HCEC 1CT (cell line): Measurements from ENCODE around the gene OGFOD3.
"Not testable (repeated sequence)": the region's sequence is repeated elsewhere in the genome, so short reads cannot be mapped to it uniquely, and the experiment has no call there.

ENCODE experiments used
- DNase-seq: peaks from one replicate; pipeline ENCODE4 v3.0.0-alpha.2; 2017

The OGFOD3 gene

DNA sequence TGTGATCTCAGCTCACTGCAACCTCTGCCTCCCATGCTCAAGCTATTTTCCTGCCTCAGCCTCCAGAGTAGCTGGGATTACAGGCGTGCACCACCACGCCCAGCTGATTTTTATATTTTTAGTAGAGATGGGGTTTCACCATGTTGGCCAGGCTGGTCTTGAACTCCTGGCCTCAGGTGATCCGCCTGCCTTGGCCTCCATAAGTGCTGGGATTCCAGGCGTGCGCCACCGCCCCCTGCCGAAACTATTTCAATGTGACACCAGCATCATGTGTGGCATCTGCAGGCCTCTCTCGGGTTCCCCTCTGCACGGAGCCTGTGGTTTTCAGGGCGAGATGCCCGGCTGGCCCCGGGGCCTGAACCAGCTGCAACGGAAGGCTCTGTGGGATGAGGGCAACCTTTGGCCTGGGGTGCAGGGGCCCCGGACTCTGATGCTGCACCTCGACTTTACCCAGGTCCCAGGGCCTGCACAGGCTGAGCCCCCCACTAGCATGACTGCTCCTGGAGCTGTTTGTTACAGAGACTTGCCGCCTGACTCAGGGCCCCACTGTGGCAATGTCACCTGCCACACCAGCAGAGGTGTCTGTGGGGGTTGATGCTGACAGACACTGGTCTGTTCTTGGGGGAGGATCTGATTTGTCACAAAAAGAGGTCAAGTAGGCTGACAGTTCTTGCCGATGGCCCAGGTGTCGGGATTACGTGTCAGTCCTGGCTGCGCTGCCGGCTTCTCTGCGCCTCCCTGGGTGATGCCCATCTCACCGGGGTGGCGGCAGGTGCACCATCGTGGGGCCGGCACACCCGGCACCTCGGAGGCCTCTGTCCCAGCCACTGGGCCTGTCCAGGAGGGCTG is 68.0 kb downstream of the OGFOD3 start:
- DNase-seq: no peak

GRCh38 chr17:82349287-82349701 is 69.1 kb downstream of the OGFOD3 start:
- no peak for DNase-seq

DNA sequence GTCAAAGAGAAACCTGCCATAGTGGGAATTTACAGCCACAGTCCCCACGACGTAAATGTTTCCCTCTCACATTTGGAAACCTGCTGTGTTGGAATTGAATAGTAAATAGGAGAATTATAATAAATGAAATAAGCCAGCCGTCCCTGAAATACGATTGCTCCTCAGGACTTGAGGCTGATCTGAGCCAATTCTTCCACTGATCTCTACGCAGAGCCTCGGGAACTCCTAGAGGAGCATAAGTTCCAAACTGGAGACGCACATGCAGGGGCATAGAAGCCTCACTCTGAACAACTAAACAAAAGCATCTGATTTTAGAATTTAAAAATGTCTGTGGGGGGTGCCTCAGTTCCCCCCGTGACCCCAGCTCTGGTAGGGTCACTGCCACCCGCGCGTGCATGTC is 69.5 kb downstream of the OGFOD3 start:
- DNase-seq: no peak

GRCh38 chr17:82348434-82348833 is 70.0 kb downstream of the OGFOD3 start:
- no peak for DNase-seq

DNA sequence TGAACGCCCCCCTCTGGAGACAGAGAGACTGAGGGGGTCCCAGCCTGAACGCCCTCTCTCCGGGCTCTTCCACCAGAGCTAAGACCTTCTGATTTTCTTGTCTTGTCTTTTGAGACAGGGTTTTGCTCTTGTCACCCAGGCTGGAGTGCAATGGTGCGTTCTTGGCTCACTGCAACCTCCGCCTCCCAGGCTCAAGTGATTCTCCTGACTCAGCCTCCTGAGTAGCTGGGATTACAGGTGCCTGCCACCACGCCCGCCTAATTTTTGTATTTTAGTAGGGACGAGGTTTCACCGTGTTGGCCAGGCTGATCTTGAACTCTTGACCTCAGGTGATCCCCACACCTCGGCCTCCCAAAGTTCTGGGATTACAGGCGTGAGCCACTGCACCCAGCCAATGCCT is 70.4 kb downstream of the OGFOD3 start:
- not testable (repeated sequence) for DNase-seq

DNA sequence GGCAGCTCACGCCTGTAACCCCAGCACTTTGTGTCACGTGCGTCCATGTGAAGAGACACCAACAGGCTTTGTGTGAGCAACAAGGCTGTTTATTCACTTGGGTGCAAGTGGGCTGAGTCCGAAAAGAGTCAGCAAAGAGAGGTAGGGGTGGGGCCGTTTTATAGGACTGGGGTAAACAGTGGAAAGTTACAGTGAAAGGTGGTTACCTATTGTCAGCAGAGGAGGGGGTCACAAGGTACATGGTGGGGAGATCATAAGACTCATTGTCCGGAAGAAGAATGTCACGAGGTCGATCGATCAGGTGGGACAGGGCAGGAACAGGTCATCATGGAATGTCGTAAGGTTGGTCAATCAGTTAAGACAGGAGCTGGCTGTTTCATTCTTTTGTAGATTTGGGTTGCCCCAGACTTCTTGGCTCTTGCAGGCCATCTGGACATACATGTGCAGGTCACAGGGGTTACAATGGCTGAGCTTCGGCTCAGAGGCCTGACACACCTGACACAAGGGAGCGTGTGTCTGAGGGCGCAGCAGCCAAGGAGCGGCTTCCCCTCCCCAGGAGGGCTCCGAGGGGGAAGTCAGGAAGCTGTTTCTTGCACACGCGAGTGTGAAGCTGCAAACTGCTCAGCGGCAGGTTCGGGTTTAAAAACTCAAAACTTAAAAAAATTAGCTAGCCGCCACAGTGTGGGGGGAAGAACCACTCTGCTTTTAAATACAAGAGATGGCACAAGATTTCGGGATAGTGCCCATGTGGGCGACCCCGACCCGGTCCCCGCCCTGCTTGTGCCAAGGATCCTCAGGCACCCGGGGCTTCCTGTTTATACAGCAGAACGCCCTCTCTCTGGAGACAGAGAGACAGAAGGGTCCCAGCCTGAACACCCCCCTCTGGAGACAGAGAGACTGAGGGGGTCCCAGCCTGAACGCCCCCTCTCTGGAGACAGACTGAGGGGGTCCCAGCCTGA is 71.8 kb downstream of the OGFOD3 start:
- DNase-seq: no peak

GRCh38 chr17:82345151-82345976 is 73.0 kb downstream of the OGFOD3 start:
- DNase-seq: no peak

- no peak for DNase-seq
Observed at GRCh38 chr17:82344175-82344907, 74.0 kb downstream of the OGFOD3 start.

DNA sequence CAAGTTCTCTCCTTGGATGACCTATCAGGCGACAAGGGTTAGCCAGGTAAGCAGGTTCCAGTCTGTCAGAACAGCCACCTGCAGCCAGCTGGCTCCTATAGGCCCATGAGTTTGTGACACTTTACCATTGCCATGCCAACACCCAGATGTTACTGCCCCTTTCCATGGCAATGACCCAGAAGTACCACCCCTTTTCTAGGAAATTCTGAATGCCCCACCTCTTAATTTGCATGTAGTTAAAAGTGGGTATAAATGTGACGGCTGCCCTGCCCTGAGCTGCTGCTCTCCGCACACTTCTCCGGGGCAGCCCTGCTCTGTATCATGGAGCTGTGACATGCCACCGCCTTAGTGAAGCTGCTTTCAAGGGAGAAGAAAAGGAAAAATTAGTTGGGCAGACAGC is 74.8 kb downstream of the OGFOD3 start:
- no peak for DNase-seq

GRCh38 chr17:82342361-82343079 is 75.9 kb downstream of the OGFOD3 start:
- DNase-seq: no peak

DNA sequence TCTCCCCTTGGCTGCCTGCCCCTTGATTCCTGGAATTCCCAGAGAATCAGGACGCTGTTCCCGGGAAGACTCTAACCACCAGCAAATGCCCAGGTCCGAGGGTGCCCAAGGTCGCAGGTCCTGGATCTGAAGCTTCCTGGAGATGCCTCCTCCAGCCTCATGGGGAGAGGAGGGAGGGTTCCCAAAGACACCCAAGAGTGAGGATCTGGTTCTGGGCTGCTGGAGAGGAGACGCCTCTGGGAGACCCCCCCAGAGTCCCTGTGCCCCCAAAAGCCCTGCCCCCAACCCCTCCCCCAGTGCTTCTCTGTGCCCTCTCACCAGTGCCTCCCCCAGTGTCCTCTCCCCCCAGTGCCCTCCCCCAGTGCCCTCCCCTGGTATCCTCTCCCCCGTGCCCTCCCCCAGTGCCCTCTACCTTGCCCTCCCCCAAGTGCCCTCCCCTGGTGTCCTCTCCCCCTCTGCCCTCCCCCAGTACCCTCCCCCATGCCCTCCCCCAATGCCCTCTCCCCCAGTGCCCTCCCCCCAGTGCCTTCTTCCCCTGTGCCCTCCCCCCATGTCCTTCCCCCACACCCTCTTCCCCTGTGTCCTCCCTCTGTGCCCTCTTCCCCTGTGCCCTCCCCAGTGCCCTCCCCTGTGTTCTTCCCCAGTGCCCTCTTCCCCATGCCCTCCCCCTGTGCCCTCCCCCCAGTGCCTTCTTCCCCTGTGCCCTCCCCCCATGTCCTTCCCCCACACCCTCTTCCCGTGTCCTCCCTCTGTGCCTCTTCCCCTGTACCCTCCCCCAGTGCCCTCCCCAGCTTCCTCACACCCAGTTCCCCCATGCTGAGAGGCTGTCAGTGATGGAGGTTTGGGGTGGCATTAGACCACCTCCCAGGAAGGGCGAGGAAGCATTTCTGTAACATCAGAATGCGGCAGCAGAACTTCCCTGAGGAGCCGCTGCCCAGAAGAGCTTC is 78.5 kb downstream of the OGFOD3 start:
- no peak for DNase-seq
